GM18502 (cell line): ENCODE results near the gene BZW2.

Experiments
- ATAC-seq: cut with Tn5 transposase; IDR thresholded peaks from one replicate; pipeline ENCODE4 v1.9.1; 2021; ENCODE audit warnings: mild to moderate bottlenecking; ENCODE audit not compliant: unreplicated experiment, poor library complexity

The BZW2 gene

DNA sequence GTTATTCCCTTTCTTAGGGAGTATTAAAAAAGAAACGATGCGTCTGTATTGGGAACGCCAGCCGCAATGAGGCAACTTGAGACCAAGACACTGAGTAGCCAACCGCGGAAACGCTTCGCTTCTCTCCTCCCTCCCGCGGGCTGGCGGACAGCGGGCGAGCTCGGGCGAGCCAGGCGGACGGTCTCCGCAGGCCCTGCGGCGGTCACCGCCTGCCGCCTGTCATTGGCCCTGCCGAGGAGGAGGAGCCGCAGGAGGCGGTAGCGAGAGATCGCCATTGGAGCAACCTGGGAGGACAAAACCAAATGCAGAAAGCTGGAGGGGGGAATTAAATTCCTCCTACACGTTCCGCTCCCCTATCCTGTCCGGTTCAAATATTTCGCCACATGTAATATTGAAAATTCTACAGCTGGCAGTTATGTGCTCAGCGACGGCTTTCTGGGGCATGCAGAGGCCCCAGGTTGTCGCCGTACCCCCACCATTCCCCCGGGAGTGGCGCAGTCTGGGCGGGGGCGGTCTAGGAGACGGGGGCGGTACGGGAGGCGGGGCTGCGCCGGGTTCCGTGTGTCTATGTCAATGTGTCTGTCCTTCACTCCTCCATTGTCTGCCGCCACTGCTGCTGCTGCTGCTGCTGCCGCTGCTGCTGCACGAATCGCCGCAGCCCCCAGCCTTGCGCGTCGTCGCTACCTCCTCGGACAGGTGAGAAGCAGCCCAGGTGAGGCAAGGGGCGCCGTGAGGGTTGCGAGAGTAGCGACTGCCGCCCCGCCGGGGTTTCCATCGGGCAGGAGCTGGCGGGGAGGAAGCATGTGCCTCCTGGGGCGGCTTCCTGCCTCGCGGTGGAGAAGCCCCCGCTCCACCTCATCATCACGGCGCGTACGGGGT is at the start of gene BZW2, which contains the start of gene ANKMY2:
BZW2 (plus strand) TSS at position 589 of the 879 bp plus-strand sequence. CDS start 19,263 bp downstream, outside the sequence.
ANKMY2 (minus strand) TSS at position 162 of the 879 bp plus-strand sequence. CDS start 181 bp downstream, outside the sequence.
- ATAC-seq, result peak; percentile 98

DNA sequence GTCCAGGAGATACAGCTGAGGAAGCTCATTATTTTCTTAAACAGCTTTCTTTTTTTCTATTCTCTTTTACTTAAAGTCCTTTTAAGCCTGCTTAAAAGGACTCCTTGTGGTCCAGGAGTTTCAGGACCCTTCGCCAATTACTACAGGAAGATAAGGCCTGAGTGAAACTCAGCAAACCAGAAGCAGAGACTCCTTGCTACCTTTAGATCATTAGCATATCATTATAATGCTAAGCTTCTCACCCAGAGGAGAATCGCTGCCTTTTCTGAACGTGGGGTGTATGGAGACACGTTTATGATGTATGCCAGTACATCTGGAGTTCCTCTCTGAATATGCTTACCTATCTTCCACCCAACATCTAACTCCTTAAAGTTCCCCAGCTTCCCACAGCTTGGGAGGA is 48.0 kb upstream of the BZW2 start:
- ATAC-seq, result no peak

DNA sequence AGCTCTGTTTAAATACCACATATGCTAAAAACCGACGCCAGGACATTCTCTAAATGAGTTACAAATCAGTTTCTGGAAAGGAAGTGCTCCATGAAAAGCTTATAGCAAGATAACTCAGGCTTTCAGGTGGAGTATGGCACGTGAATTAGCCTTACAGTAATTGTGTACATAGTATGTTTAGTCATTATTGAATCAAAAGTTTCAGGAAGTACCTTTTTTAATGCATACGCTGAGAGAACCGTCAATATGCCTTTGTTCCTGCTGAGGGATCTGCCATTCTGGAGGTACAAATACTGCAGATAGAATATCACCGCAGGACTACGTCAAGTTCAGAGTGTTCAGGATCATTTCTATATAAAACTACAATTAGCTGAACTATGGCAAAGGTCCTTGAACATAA is 46.1 kb upstream of the BZW2 start:
- ATAC-seq, result no peak

DNA sequence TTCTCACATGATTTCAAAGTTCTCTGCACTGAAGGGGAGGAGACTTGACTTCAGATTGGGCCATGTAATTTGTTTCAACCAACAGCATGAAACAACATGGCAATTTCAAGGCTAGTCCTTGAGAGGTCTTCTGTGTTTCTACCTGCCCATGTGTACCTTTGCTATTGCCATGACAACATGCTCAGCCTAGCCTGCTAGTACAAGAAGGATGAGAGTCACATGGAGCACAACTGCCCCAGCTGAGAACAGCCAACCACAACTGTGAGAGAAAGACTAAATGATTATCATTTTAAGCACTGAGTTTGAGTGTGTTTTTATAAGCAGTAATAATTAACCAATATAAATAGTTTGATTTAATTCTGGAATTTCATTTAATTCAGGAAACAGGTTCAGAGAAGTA is 42.3 kb upstream of the BZW2 start:
- ATAC-seq, result no peak

DNA sequence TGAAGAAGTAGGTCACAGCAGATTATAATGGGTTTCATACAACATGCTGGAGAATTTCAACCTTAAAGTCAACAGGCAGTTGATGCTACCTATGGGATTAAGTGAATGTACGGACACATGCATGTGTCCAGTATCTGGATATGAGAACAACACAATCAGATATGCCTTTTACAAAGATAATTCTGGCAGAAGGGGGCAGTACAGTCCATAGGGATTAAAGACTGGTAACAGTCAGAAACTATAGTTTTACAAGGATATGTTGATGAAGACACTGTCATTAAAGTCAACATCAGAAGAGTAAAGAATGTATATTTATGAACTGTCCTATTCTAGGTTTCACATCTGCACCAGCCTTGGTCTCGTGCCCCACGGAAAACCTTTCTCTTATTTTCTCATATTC is 41.9 kb upstream of the BZW2 start:
- ATAC-seq, result no peak

DNA sequence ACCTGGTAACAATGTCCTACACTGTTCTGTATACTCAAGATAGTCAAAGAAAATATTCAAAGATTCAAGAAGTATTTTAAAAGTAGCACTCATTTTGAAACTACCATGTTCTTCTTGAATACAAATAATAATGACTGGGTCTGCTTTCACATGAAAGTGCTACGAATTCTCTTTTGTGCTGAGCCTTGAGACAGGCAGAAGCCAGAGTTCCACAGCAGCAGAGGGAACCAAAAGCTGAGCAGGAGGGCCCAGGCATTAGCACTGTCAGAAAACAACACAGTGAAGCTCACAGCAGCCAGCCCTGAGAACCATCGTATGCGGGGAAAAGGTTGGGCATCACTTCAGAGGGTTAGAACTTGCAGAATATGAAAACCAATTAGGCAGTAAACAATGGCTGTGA is 39.3 kb upstream of the BZW2 start:
- ATAC-seq, result no peak

DNA sequence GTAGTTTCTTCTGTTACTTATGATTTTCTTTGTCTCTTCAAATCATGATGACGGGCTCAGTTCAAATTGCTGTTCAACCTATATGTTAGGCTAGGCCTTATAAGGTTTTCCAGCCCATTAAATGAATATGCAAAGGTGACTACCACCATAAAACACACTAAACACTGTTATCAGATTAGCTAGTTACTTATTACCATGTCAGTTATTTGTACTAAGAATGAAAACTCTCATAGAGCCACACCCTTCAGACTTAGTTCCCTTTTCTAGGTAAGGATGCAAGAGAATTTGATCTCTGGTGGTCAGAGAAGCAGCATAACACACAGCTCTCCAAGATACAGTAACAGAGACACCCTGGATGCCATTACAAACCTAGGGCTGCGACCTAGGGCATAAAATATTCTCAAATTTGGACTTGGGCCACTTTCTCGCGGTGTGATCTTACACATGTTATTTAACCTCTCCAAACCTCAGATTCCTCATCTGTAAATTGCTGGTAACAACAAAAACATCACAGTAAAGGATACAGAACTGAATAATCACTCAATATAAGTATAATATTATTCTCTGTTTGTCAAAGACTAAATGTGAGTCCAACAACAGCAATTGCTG is 36.0 kb upstream of the BZW2 start:
- peak; percentile 83 for ATAC-seq

DNA sequence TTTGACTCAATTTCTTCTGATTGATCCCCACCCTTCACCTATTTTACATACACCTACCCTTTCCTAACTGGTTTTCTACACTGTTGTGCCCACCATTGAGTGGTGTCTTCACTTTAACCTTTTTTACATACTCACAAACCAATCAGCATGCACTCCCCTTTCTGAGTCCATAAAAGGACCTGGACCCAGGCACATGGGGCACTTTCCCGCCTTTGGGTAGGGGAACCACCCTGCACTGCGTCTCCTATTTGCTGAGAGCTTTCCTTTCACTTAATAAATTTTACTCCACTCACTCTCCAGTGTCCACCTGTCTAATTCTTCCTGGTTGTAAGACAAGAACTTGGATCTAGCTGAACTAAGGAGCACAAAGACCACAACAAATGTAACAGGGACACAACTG is 34.3 kb upstream of the BZW2 start:
- no peak for ATAC-seq

DNA sequence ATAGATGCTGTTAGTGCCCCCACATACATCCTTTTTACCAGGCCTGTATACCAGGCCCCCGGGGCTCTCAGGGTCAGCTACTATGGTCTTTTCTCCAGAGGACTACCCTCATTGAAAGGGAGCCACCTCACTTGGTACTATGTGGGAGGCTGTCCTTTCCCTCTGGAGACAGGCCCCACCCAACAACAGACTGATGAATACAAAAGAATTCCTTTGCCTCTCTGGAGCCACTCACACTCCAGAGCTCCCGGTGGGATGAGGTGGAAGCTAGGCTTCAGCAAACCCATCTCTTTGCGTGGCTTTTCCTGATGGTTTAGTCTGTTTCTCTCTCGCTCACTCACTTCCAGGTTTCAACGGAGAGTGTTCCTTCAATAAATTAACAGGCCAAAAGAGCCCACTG is 30.8 kb upstream of the BZW2 start:
- ATAC-seq, result no peak

DNA sequence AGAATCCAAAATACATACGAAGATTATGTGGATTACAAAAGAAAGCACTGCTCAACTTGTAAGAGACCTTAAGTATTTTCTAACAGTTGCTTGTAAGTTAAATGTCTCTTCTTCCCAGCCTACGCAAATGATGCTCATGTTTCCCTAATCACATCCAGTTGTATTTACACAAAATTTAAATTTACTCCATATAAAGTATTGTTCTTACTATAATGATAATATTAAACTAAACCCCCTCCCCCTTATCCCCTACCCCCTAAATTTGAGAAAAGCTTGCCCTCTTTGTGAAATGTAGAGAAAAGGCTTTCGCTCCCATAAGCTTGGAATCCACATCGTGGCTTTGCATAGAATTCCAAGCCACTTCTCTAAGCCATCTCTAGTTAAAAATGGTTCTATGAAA is 29.9 kb upstream of the BZW2 start:
- no peak for ATAC-seq

DNA sequence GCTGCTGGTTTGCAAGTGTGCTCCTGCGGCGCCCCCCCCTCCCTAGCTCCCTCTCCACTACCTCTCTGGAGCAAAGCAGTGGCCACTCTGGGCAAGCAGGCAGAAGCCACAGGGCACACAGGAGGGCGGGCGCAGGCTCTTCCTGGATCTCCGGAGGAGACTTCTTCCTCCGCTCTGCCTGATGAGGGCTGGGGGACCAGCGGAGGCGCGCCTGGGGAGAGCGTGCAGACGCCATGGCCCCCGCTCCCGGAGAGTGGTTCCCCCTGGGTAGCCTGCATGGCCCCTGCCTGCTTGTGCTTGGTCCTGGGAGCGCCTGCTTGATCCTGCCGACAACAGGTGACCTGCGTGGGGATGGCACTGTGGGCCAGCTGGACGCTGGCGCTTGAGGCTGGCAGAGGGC is 29.4 kb upstream of the BZW2 start:
- no peak for ATAC-seq

DNA sequence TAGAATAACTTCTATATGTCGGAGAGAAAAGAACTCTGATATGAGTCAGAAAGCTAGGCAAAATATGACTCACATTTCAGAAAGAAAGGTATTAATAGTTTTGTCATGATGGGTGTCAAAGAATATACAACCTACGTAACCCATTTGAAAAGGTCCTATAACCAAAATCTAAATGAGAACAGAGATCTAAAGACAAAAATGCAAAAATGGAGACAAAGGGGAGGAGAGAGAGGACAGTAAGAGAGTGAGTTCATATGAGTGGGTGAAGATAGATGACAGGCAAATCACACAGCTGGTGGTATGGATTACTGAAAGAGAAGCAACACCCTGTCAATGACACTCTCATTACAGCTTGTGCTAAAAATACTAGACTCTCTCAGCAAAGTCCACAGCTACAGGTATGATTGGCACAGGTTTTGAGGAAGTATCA is 26.0 kb upstream of the BZW2 start:
- peak; percentile 98 for ATAC-seq

DNA sequence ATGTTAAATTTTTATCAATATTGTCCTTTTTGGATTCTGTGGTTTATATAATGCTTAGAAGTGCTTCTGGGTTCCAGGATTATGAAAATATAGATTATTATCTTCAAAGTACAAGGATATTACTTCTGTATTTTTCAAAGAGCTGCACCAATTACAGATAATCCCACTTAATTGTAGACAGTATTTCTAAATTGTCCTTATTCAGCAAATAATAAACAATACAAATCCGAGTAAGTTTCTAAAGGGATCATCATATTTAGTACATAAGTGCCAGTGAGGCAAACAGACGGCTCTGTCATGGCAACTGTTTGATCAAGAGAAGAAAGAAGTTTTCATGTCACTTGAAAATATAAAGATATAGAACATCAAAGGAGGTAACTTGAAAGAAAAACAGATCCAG is 19.6 kb upstream of the BZW2 start:
- no peak for ATAC-seq

DNA sequence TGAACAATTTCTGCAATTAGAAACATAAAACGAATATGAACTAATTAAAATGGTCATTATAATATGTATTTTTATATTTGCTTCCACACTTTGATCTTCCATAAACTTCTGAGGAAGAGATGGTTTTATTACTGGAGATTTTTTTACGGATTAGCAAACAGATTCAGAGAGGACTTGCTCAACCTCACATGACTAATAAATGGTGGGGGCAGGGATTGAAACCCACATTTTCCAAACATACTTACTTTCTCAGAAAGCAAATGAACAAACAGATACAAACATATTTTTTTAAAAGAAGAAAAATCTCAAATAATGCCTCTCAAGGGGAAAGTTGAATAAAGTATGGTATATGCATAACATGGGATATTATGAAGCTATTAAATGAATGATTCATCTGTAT is 18.7 kb upstream of the BZW2 start:
- ATAC-seq, result no peak

DNA sequence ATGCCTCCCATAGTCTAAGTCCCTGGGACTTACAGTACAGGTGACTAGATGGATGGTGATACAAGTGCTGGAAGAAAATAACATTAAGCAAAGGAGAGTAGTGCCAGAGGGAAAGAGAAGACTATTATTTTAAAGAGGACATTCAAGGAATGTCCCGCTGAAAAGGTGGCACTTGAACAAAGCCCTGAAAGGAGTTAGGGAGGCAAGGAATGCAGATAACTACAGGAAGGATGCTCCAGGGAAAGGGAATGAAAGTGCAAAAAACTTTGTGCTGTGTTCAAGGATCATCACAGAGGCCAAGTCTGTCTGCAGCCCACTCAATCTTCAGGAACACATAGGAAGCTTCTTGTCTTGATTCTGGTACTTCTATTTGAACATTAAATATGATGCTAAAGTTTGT is 15.3 kb upstream of the BZW2 start:
- ATAC-seq, result no peak

DNA sequence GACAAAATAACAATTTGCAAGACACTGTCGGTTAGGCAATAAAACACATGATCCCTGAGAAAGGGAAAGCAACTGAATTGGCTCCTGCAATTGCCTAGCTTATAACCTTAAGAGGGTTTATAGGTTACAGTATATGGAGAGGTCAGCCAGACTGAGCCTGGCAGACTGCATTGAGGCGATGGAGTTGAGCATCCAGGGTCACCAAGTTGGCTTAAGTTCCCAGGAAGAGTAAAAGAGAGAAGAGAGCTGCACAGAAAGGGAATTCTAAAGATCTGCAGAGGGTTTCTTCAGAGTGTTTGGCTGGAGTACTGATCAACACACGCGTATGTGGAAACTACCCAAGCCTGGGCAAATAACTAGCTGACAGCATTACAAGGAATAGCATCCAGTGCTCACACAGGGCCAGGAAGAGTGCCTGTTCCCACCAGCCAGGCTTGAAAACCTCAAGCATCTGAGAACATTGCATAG is 11.7 kb upstream of the BZW2 start:
- no peak for ATAC-seq

DNA sequence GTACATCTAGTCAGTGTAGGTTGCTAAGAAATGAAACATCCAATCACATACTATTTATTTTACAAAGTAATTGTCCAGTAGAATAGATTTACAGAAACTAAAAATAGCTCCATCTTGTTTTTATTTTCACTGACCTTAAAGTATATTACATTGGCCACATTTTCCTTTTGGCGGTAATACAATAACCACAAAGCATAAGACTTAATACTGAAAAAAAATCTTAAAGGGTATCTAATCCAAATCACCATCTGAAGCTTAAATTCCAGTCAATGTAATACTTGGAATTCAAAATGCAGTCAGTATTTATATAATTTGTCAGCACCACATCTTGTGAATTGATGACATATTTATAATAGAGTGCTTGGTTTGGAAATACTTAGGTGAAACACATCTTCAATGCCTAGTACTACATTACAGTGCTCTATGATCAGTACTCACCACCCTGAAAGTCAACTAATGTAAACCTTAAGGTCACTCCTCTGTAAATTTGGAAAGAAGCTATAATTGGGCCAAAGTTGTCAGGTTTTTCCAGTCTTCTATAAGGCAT is 9.4 kb upstream of the BZW2 start:
- ATAC-seq, result no peak

DNA sequence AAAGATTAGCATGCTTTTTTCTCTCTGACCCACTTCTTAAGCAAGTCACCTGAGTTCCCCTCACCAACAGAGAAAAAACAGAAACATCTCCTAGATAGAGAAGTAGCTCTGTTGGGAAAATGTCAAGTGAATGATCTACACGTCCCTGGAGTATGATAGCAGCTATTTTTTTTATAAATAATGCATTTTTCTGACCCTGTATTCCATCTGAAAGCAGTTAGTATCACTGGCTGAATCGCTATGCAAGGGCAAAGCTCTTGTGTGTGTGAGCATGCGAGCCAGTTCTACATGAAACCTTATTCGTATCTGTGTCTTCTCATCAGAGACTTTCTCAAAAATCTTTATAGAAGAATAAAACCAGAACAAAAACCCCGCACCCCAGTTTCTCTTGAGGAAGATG is 8.6 kb upstream of the BZW2 start:
- ATAC-seq, result no peak

DNA sequence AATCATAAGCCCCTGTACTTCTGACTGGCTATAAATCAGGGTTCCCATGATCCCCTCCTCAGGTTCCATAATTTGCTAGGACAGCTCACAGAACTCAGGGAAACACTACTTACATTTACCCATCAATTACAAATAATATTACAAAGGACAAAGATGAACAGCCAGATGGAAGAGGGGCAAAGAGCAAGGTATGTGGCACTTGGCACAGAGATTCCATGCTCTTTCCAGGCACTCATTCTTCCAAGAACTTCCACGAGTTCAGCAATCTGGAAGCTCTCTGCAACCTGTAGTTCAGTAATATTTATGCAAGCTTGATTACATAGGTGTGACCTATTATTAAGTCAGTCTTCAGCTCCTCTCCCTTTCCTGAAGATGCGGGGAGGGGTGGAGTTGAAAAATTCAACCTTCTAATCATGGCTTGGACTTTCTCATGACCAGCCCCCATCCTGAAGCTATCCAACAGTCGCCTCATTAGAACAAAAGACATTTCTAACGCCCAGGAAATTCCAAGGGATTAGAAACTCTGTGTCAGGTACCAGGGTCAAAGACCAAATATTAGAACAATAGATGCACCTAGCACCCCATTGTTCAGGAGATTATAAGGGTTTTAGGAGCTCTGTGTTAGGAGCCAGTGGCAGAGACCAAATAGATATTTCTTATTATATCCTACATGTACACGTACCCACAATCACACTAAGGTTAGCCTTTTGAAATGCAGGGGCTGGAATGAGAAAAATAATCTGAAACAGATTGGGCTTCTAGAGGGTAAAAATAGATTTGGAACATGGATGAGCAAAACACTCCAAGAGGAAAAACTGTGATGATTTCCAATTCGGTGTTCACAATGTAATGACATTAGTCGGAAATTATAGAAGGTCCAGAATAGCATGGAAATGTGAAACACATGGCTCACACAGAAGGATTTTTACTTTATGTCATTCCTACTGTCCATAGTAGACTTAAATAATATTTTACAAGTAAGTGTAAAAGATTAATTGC is 7.4 kb upstream of the BZW2 start:
- no peak for ATAC-seq

DNA sequence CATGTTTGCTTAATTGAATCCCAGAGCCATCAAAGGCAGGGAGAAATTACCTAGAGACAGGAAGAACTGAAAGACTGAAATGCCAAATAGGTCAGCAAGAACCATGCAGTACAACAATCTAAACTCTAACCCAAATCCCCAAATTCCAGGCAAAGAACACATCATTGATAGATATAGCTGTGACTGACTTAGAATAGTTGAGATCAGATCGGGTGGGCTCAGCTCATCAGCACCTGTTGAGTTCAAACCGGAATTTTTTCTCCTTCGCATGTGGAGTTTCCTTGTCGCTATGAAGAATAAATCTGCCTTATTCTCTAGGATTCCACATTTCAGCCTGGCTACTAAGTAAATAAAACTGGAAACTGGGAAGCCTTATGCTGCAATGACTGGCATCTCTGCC is 1.8 kb upstream of the BZW2 start:
- ATAC-seq, result no peak
